HG02610 (cell line): ENCODE data around the gene PTK6.

ENCODE experiments used
- ATAC-seq: cut with Tn5 transposase; IDR thresholded peaks from one replicate; pipeline ENCODE4 v1.9.1; 2021; ENCODE audit warnings: mild to moderate bottlenecking, moderate library complexity; ENCODE audit not compliant: unreplicated experiment

PTK6 gene

DNA sequence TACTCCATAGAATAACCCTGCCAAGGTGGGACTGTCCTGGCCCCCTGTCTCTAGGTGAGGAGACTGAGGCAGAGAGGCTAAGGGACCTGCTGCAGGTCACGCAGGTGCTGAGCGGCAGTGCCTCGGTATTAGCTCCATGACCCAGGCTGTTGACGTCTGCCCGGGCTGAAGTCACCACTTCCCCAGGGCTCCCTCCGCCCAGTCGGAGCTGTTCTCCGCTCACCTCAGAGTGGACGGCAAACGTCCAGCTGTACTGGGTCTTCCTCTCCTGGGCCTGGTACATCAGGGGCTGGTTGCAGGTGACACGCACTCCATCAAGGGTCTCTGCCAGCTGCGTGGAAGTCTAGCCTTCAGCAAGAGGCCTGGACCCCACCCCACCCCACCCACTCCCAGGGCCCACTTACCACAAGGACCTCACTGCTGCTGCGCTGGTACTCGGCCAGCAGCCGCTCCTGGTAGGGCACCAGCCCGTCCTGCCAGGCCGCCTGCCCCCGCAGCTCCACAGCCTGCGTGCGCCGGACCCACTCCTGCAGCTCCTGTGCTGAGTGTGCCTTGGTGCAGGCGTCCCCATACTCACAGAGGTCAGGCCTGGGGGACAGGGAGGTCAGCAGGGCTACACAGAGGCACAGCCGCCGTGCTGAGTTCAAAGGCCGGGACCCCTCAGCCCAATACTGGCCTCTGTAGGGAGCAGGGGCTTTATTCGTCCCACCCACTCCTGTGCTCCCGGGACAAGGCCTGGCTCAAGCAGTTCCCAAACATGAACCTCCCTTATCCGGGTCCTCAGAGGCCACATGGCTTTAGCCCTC, 33.3 kb upstream of the PTK6 start:
- ATAC-seq: no peak

DNA sequence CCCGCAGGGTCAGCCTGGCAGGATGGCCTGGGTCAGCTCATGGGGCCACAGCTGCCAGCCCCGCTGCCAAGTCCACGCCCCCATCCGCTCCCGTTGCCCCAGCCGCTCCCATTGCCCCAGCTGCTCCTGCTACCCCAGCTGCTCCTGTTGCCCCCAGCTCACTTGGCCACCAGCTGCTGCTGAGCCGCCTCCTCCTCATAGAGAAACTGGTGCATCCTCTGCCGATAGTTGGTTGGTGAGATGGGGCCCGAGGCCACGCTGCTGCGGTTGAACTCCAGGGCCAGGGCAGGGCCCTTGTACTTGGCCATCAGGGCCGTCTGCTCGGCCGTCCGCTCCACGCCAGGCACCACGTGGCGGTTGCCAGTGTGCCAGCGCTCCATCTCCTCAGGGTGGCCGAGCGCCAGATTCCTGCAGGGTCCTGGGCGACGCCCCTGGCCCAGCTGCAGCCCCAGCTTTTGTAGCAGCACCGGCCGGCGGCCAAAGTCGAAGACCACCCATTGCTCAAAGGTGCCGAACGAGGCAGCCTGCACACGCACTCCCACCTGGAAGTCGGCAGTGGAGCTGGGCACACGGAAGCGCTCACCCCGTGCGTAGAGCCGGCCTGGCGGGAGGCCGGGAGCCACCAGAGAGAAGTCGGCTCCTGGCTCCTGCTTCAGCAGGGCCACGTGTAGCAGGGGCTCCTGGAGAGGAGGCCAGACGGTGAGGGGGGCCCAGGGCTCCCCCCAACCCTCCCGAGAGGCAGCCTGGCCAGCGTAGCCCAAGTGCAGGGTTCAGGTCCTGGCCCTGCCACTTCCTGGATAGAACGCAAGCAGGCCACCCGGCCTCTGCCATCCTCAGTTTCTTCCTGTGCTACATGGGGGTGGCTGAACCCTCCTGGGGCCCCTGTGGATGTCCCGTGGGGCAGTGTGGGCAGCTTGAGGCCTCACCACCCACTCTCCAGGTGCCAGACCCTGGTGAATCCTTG, 32.1 kb upstream of the PTK6 start:
- no peak for ATAC-seq

DNA sequence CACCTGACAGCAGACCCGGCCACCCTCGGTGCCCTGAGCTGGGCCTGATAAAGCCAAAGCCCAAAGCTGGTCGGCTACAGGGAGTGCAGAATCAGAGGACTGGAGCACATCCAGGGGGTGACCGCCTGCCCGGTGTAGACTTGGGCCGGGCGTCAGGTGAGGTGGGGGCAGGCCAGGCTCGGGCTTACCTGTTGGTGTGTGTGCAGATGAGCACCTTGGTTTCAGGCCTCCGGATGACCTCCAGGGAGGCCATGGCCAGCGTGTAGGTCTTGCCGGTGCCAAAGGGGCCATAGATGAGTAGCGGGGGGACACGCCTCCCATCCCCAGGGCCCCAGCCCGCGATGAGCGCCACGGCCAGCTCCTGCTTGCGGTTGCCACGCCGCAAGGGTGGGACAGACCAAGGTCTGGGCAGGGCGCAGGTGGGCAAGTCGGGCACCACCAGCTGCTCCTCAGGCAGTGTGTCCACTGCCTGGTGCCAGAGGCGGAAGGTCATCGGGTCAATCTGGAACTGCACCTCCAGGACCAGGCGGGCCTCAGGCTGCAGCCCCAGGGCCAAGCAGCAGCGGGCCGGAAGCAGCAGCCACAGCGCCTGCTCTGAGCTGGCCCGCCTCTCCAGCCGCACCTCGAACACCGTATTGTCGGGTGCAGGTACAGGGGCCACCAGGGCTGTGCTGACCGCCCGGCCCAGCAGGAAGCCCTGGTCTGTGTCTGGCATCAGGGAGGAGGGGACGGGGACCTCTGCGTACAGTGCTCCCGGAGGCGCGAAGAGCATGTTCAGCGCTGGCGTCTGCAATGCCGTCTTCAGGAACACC, 31.2 kb upstream of the PTK6 start:
- ATAC-seq: no peak

DNA sequence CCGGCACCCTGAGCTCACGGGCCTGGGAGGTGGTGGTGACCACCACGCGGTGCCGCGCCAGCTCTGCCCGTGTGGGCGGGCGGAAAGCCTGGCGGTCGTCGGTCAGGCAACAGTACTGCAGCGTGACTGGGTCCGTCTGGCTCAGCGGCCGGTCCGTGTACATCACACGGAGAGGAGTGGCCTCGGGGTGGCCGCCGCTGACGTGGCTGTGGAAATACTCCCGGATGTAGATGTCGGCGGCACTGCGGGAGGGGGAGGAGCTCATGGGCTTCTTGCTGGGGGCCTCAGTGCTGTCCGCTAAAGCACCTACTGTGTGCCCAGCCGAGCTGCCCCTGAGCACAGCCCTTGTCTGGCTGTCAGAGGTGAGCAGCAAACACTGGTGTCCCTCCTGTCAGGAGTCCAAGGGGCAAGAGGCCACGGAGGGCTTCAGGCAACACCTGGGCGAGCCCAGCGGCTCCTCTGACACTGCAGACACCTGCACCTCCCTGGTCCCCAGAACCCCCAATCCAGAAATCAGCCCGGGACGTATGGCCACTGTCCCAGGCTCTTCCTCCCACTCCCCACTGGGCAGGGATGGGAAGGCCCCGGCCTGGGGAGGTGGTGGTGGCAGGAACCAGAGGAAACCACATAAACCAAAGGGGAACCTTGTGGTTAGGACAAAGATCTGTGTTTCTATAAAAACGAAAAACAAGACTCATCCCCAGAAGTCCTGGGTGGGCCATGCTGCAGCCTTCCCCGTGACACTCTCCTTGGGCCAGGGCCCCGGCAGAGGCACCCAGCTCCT, 30.4 kb upstream of the PTK6 start:
- ATAC-seq: no peak

DNA sequence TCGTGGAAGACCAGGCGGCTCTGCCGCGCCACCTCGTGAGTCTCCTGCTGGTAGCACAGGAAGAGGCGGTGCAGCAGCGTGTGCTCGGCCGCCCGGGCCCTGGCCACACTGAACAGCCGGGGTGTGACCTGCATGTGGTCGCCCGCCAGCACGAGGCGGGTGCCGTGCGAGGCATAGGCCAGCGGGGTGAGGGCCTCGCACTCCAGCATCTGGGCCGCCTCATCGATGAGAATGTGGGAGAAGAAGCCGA, 29.9 kb upstream of the PTK6 start:
- ATAC-seq: no peak

DNA sequence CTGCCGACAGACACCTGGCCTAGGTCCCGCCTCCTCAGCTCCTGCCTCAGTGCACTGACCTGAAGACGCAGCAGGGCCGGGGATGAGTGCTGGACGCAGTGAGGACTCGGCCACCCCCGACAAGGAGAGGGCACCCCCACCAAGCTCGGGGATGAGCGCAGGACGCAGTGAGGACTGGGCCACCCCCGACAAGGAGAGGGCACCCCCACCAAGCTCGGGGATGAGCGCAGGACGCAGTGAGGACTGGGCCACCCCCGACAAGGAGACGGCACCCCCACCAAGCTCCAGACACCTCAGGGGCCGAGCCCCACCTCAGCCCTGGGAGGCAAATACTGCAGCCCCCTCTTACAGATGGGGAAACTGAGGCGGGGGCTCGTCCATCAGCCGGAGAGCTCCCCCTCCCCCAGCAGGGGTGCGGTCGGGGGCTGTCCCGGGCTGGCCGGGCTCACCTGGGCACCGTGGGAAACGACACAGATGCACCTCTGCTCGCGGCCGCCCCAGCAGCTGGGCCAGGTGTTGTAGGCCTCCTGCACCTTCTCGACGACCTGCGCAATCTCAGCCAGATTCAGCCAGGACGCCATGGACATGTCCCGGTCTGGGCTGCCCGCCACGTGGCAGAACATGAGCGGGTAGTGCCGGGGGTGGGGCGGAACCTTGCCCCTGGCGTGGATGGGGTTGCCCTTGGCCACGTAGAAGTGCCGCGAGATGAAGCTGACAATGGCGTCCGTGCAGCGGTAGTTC, 29.4 kb upstream of the PTK6 start:
- ATAC-seq: no peak

DNA sequence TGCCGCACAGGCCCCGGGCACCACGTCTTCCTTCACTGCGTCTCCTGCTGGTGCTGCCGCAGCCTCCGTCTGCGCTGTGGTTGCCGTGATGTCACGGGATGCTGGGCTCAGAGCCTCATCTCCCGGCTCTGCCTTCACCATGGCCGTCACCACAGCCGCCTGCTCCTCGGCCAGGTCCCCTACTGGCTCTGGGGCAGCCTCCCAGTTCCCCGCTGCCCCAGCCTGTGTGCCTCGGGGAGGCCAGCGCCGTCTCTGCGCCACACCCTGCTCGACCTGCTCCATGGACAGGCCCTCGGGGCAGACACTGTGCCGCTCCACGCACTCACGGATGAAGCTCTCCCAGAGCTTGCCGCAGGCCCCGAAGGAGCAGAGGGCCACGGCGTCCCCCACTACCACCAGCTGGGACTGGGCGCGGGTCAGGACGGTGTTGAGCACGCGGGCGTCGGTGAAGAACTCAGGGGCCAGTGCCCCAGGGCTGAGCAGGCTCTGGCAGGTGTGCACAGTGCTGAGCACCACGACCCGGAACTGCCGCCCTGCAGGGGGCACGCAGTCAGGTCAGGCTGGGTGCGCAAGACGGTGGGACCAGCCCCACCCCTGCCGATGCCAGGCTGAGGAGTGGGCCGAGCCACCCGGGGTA, 28.6 kb upstream of the PTK6 start:
- ATAC-seq: no peak

DNA sequence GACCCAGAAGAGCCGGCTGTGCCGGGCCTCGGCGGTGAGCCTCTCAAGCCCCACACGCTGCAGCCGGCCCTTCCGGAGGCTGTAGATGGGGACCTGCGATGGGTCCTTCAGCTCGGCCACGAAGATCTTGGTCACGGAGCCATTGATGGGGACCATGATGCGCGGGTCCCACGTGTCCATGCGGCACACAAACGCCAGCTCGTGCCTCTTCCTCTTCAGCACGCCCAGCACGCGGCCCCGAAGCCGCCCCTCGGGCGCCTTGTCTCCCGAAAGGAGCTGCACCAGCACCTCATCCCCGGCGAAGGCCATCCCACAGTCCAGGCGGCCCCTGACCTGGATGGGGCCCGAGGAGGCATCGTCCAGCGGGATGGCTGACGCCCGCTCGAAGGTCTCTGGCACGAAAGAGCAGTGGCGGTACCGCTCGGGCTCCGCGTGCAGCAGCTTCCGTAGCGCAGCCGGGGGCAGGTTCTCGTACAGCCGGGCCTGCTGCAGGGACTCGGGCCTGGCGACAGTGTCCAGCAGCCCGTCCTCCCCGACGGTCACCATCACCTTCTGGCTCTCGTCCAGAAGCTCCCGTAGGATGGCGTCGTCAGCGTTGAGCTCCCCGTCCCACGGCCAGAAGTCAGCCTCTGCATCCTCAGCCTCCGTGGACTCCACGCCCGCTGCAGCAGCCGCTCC, 28.0 kb upstream of the PTK6 start:
- ATAC-seq: no peak

DNA sequence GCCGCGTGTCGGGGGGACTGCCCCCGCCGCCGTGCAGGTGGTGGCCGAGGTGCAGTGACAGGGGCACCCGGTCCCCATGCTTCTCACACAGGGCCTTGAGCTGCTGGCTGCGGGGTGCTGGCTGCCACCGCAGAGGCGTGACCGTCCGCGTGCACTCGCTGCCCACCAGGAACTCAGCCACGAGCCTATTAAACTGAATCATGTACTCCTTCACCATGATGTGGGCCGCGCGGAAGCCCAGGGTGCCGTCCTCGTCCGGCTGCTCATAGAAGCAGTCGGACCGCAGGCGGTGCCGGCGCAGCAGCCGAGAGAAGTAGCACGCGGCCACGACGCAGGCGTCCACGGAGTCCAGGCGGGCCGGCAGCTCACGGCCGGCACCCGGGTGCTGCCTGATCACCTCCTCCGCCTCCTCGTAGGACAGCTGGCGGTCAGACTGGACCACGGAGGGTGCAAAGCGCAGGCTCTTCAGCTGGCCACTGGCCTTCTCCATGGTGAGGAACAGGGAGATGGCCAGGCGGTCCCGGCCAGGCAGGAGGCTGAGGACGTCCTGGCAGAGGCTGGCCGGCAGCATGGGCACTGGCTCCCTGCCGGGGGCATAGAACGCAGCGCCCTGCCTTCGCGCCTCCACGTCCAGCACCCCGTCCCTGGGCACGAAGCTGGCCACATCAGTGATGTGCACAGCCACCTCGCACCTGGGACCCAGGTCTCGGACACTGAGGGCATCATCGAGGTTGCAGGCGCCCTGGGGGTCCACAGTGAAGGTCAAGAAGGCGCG, 27.0 kb upstream of the PTK6 start:
- no peak for ATAC-seq

DNA sequence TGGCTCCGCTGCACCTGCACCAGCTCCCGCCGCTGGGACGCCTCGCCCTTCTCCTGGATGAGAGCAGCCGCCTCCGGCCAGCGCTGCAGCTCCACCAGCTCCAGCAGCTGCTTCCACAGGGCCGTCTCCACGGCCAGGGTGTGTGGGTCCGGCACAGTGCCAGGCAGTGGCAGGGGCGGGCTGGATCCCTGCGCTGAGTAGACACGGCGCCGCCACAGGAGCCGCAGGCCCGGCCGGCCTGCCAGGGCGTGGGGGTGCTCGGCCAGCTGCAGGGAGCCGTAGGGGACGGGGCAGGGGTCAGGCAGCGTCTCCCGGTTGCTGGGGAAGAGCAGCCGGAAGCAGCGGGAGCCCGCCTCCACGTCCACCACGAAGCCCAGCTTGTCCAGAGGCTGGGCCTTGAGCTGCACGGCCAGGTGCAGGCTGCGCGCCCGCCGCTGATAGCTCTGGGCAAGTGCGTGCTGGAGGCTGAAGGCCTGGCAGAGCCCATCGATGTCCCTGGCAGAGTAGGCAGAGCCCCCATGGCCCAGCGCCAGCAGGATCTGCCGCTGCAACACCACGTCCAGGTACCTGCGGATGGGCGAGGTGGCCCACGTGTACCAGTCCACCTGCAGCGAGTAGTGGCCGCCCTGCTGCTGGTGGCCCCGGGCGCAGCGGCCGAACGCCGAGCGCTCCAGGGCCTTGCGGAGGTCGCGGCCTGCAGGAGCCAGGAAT, 26.2 kb upstream of the PTK6 start:
- no peak for ATAC-seq

DNA sequence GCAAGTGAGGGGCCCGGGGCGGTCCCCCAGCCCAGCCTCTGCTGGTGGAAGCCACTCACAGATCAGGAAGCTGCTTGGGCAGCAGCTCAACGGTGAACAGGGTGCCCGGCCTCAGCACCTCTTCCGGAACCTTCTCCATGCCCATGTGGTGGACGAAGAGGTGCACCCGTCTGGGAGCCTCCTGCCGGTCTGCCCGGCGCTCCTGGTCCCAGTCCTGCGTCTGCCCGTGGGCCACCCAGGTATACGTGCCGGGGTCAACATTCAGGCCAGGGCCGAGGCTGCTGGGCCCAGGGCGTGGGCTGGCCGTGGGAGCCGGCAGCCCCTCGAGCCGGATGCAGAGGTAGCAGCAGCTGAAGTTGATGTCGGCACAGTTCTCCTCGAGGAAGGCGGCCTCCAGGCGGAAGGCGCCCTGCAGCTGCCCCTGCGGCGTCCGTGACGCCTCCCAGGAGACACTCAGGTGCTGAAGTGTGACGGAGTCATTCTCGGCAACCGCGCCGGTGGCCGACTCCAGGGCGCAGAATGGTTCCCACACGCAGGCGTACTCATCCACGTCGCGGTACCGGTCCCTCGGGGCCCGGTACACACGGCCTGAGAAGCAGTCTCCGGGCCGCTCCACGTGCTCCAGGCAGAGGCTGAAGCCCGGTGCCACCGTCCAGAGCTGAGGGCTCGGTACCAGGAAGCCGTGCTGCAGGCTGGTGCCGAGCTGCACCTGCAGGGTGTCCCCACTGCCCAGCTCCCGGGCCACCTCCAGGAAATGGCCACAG, 25.5 kb upstream of the PTK6 start:
- no peak for ATAC-seq

DNA sequence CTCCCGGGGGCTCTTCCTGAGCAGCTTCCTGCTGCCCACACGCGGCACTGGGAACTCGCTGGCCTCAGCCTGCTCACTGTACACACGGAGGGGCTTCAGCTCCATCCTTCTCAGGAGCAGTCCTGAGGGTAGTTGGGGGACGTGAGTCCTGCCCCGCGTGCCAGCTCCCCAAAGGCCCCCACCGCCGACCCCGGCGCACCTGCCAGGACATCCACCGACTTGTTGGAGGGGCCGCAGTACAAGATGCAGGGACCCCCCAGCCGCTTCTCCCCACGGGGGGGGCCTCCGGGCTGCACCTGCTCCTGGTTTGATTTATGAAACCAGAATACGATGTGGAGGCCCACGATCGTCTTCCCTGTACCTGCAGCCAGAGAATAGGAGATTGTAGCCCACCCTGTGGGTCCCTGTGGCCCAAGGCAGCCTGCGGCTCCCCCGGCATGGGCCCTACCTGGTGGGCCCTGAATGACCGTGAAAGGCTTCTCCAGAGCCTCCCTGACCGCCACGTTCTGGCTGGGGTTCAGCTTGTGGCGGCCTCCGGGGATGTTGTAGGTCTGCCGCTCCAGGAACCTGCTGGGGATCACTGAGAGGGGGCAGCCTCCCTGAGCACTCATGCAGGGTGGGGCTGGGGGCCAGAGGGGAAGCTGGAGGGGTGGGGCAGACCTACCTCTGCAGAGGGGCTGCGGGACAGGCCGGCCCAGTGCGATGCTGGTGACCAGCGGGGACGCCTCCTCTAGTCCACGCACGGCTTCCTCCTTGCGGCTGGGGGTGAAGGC, 24.6 kb upstream of the PTK6 start:
- no peak for ATAC-seq

DNA sequence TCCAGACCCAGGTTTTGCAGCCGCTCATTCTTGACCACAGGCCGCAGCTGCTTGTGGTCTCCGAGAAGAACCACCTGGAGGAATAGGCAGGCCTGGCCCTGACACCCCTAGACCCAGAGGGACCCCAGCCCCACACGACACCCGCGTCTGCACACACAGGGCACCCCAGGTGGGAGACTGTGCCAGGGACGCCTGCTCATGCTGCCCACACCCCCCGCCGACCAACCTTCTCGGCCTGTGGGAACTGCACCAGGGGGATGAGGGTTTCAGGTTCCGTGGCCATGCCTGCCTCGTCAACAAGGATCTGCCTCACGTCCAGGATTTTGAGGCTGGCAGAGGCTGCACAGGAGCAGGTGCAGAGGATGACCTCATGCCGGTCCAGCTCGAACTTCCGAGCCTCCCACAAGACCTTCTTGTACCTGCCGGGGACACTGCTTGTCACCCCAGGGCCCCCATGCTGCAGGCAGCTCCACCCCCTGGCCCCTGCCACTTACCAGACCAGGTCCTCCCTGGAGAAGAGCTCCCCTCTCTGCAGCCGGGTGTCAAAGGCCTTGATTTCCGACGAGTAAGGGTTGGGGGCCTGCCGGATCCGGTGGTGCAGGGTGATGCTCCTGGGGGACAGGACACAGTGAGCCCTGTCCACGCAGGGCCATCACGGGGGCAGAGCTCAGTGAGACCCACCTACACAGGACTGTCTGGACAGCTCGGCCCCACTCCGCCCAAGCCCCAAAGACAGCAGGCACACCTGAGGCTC, 23.9 kb upstream of the PTK6 start:
- no peak for ATAC-seq

DNA sequence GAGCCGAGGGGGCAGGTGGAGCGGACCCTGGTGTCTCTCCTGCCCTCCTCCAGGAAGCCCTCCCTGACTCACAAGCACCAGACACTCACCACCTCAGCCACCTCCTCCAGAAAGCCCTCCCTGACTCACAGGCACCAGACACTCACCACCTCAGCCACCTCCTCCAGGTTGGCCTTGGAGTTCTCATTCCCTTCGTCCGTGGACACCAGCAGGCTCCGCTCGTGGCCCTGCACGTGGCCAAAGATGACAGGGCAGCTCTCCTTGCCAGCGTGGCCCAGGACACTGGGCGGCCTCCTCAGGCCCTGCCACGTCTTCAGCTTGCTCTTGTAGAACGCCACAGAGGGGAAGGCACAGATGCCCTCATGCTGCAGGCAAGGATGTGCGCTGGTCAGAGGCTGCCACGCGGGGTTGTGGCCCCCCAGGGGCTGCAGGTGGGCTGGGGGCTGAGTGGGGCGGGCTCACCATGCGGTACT, 23.2 kb upstream of the PTK6 start:
- ATAC-seq: no peak
